WI38 (cell line): ENCODE results near the gene ESR1.
"Not testable (repeated sequence)": the region's sequence is repeated elsewhere in the genome, so short reads cannot be mapped to it uniquely, and the experiment has no call there.

ENCODE experiments used
- H3K4me3 ChIP-seq: 2 replicates; pipeline ENCODE4 v1.5.1; 2011; ENCODE audit warnings: low read depth, mild to moderate bottlenecking, control low read depth, low read length
- CTCF ChIP-seq: IDR thresholded peaks from 2 replicates; pipeline ENCODE4 v1.5.1; 2012; ENCODE audit warnings: low read depth, mild to moderate bottlenecking, control low read depth, low read length

ESR1 gene

GRCh38 chr6:152008779-152009178 lies 201.3 kb downstream of the ESR1 start:
- no peak overlapping the region for H3K4me3 ChIP-seq
- TF ChIP-seq CTCF, result no peak

- H3K4me3 ChIP-seq, result no peak overlapping the region
- no peak for TF ChIP-seq CTCF
Measured at GRCh38 chr6:152012227-152012626, 204.7 kb downstream of the ESR1 start.

- TF ChIP-seq CTCF, result no peak
- no peak overlapping the region for H3K4me3 ChIP-seq
Measured at GRCh38 chr6:152018876-152019275, 211.4 kb downstream of the ESR1 start.

GRCh38 chr6:152022303-152022702 lies 214.8 kb downstream of the ESR1 start:
- no peak for TF ChIP-seq CTCF

GRCh38 chr6:152023613-152024012 lies 216.1 kb downstream of the ESR1 start:
- H3K4me3 ChIP-seq, result no peak overlapping the region
- no peak for TF ChIP-seq CTCF

More at GRCh38 chr6:152022303-152022702, 214.8 kb downstream of the ESR1 start:
- no peak overlapping the region for H3K4me3 ChIP-seq

- no peak for TF ChIP-seq CTCF
- no peak overlapping the region for H3K4me3 ChIP-seq
Measured at GRCh38 chr6:152026291-152026690, 218.8 kb downstream of the ESR1 start.

- H3K4me3 ChIP-seq, result not testable (repeated sequence)
Measured at GRCh38 chr6:152026744-152027143, 219.3 kb downstream of the ESR1 start.

GRCh38 chr6:152033765-152034164 lies 226.3 kb downstream of the ESR1 start:
- not testable (repeated sequence) for H3K4me3 ChIP-seq
